ENCODE data around the gene MAD2L2. TPM values are rescaled to one million over a fixed set of nuclear protein-coding genes. Genes with fewer than 3 reads are reported as not detected.

Gene MAD2L2
- total RNA-seq, 1 experiment from 2014 or later = 93.8 TPM

- TF ChIP-seq ZBTB33 (IDR thresholded peaks at IDR 0.05; ENCODE audit: extremely low read depth, insufficient replicate concordance, low read length) (no peak), MAX (IDR thresholded peaks at IDR 0.05) (peak; percentile 15; the same call in 1 of the 2 replicates), FOSL1 (IDR thresholded peaks at IDR 0.05; ENCODE audit: low read depth) (no peak), ZFX (IDR thresholded peaks at IDR 0.05) (no peak), TCF7L2 (IDR thresholded peaks at IDR 0.05; ENCODE audit: borderline replicate concordance, extremely low read depth, insufficient read depth, insufficient read length) (peak; percentile 90), ELF1 (IDR thresholded peaks at IDR 0.05; ENCODE audit: borderline replicate concordance, low read depth) (no peak), CEBPB (IDR thresholded peaks at IDR 0.05; ENCODE audit: low read depth) (no peak), EGR1 (IDR thresholded peaks at IDR 0.05; ENCODE audit: low read depth) (no peak)
These were observed 9.7 kb upstream of the MAD2L2 start (continued) for GRCh38 chr1:11690397-11691301.

GRCh38 chr1:11688506-11688905 lies 7.6 kb upstream of the MAD2L2 start:
- ChIA-PET POLR2A (no interaction called here), CTCF (no interaction called here), RAD21 (ENCODE audit: low non-redundant PET in 1 of 2, low total read pairs in 2 of 2, uncharacterized antibody in 2 of 2, unreplicated experiment in 2 of 2) (no interaction called here)
- intact Hi-C loops (cut with micrococcal nuclease) = no loop called here
- no peak overlapping the region for H3K4me3 ChIP-seq (replicated peaks in 1 of 2; ENCODE audit: low read depth in 1 of 2, low read length in 2 of 2)
- no peak overlapping the region for H3K9ac ChIP-seq (ENCODE audit: low read length)
- no peaks in the 10 kb centered on the region for H3K9me3 ChIP-seq (ENCODE audit: control insufficient read depth in 1 of 2, insufficient read depth in 1 of 2, low read depth in 1 of 2, low read length in 2 of 2)
- H4K20me1 ChIP-seq (ENCODE audit: insufficient read depth) = no peaks in the 10 kb centered on the region
- no peaks in the 10 kb centered on the region for H3K36me3 ChIP-seq (ENCODE audit: control insufficient read depth in 1 of 2, insufficient read depth in 2 of 2, low read length in 2 of 2)
- DNase-seq (ENCODE audit: low read depth, low spot score) (no peak), ATAC-seq (no peak)
- no peak overlapping the region for H2AFZ ChIP-seq (ENCODE audit: low read depth, low read length, poor library complexity, severe bottlenecking)
- H3K9me2 ChIP-seq (ENCODE audit: insufficient read depth) = no peaks in the 10 kb centered on the region
- H3K27me3 ChIP-seq (ENCODE audit: insufficient read depth, low read length) = peaks cover 3% of the 10 kb centered on the region; the same call in 1 of the 2 replicates
- H3K27ac ChIP-seq (ENCODE audit: low read depth, low read length) = no peak overlapping the region
- no TSS peak for BruUV-seq (replicated peaks)
- no peak overlapping the region for H3K4me2 ChIP-seq (ENCODE audit: low read length)
- no peaks in the 10 kb centered on the region for H3K79me2 ChIP-seq (ENCODE audit: insufficient read depth, low read length)
- peaks cover 25 to 39% of the 10 kb centered on the region in 2 experiments for H3K4me1 ChIP-seq (ENCODE audit: control insufficient read depth in 1 of 2, insufficient read depth in 2 of 2, low read length in 2 of 2)
- TF ChIP-seq EZH2 (IDR thresholded peaks at IDR 0.05) (no peak), POLR2A (IDR thresholded peaks at IDR 0.05; ENCODE audit: borderline replicate concordance, extremely low read depth, insufficient read depth, insufficient read length) (no peak), TCF7L2 (IDR thresholded peaks at IDR 0.05; ENCODE audit: borderline replicate concordance, extremely low read depth, insufficient read depth, insufficient read length) (no peak), FOSL1 (IDR thresholded peaks at IDR 0.05; ENCODE audit: low read depth) (no peak), ZNF274 (IDR thresholded peaks at IDR 0.05; ENCODE audit: low read depth, low read length) (no peak), JUND (IDR thresholded peaks at IDR 0.05) (no peak), ZFX (IDR thresholded peaks at IDR 0.05) (no peak)

Measured in HCT116 (cell line).